NB4 (cell line): Measurements from ENCODE around the gene SOX6.

ENCODE experiments used
- DNase-seq: peaks from one replicate; pipeline ENCODE4 v3.0.0; 2010; ENCODE audit warnings: low read depth
- H3K4me3 ChIP-seq: one replicate; pipeline ENCODE4 v1.5.1; 2011; ENCODE audit warnings: mild to moderate bottlenecking, low read depth, low read length, moderate library complexity
- MYC ChIP-seq: IDR thresholded peaks from 2 replicates; pipeline ENCODE4 v1.6.1; 2011; ENCODE audit warnings: low read depth, low read length
- POLR2A ChIP-seq: IDR thresholded peaks from 2 replicates; pipeline ENCODE4 v1.6.1; 2011; ENCODE audit warnings: mild to moderate bottlenecking; ENCODE audit not compliant: insufficient read length; ENCODE audit errors: extremely low read depth
- TF ChIP-seq, protein P1 (sequence below): IDR thresholded peaks from one replicate; pipeline ENCODE4 v1.5.1; 2012; ENCODE audit warnings: low read depth, low read length
- TF ChIP-seq, protein P2 (sequence below): IDR thresholded peaks from 2 replicates; pipeline ENCODE4 v1.6.1; 2011; ENCODE audit warnings: low read depth, low read length

SOX6 gene

DNA sequence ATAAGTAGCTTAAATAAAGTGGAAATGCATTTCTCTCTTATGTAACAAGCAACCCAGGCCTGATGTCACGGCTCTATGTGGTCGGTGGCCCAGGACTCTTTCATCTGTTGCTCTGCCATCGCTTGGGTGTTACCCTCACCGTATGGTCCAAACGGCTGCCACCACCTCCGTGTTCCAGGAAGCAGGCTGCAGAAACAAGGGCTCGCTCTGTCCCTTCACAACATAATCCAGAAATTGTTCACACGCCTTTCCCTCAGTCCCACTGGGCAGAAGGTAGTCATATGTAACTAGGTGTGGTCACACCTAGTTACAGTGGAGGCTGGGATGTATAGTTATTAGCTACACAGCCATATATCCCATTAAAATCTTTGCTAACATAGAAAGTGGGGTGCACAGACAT is 421.0 kb downstream of the SOX6 start:
- no peak overlapping the region for H3K4me3 ChIP-seq
- TF ChIP-seq, protein P1, sequence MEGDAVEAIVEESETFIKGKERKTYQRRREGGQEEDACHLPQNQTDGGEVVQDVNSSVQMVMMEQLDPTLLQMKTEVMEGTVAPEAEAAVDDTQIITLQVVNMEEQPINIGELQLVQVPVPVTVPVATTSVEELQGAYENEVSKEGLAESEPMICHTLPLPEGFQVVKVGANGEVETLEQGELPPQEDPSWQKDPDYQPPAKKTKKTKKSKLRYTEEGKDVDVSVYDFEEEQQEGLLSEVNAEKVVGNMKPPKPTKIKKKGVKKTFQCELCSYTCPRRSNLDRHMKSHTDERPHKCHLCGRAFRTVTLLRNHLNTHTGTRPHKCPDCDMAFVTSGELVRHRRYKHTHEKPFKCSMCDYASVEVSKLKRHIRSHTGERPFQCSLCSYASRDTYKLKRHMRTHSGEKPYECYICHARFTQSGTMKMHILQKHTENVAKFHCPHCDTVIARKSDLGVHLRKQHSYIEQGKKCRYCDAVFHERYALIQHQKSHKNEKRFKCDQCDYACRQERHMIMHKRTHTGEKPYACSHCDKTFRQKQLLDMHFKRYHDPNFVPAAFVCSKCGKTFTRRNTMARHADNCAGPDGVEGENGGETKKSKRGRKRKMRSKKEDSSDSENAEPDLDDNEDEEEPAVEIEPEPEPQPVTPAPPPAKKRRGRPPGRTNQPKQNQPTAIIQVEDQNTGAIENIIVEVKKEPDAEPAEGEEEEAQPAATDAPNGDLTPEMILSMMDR = no peak
- TF ChIP-seq POLR2A (no peak), MYC (no peak)
- TF ChIP-seq, protein P2, sequence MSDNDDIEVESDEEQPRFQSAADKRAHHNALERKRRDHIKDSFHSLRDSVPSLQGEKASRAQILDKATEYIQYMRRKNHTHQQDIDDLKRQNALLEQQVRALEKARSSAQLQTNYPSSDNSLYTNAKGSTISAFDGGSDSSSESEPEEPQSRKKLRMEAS = no peak
- DNase-seq = no peak

DNA sequence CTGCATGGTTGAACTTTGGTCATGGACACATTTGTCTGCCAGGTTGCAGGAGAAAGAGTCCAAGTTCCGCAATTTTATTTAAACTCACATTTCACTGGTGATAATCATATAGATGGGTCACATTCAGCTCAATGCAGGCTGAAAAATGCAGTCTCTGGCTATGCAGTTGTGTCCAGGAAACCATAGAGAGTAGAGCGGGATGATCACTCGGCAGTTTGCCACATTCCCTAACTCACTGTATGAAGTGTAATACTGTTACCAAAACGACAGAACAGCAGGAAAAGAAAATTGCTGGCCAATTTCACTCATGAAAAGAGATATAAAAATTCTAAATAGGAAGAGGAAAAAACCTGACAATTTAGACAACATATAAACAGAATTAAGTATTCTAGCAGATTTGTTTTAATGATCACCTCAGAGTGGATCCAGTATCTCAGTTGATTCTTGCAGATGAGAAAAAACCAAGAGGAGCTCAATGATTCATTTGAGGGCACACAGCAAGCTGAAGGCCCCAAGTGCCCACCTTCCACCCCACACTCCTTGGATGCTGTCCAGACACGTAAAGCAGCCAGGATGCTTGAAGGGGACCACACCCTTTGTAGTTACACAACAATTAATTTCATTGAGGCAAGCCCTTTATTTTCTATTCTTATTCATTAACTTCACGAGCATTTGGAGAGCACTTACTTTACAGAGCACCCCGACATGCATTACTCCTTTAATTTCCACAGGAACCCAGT is 422.3 kb downstream of the SOX6 start:
- TF ChIP-seq, protein P1 = no peak
- TF ChIP-seq, protein P2 = no peak
- TF ChIP-seq POLR2A (no peak), MYC (no peak)
- H3K4me3 ChIP-seq = no peak overlapping the region
- no peak for DNase-seq

DNA sequence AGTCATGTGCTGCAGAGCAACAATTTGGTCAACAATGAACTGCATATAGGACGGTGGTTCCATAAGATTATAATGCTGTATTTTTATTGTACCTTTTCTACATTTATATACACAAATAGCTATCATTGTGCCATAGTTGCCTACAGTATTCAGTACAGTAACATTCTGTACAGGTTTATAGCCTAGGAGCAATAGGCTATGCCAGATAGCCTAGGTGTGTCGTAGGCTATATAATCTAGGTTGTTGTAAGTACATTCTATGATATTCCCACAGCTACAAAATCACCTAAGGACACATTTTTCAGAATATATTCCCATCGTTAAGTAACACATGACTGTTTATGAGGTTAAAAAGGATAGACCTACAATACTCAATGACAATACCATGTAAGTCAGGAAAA is 423.9 kb downstream of the SOX6 start:
- no peak for DNase-seq
- no peak overlapping the region for H3K4me3 ChIP-seq
- no peak for TF ChIP-seq MYC
- TF ChIP-seq, protein P1 = no peak
- TF ChIP-seq, protein P2 = no peak
- no peak for TF ChIP-seq POLR2A

DNA sequence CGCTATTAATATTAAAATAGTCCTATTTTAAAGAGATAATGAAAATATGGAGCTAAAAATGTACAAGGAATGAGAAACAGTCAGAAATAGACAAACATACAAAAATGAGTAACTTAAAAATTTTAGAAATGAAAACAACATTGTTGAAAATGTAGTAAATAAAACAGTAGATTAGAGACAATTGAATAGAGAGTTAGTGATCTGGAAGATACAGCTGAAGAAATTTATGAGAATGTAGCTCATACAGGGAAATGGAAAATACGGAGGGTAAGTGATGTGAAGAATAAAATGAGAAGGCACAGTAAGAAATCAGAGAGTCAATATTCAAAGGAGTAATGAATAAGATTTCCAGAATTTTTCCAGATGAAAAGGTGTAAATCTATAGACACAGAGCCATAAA is 424.8 kb downstream of the SOX6 start:
- no peak overlapping the region for H3K4me3 ChIP-seq
- TF ChIP-seq, protein P1 = no peak
- TF ChIP-seq POLR2A (no peak), MYC (no peak)
- TF ChIP-seq, protein P2 = no peak
- no peak for DNase-seq

DNA sequence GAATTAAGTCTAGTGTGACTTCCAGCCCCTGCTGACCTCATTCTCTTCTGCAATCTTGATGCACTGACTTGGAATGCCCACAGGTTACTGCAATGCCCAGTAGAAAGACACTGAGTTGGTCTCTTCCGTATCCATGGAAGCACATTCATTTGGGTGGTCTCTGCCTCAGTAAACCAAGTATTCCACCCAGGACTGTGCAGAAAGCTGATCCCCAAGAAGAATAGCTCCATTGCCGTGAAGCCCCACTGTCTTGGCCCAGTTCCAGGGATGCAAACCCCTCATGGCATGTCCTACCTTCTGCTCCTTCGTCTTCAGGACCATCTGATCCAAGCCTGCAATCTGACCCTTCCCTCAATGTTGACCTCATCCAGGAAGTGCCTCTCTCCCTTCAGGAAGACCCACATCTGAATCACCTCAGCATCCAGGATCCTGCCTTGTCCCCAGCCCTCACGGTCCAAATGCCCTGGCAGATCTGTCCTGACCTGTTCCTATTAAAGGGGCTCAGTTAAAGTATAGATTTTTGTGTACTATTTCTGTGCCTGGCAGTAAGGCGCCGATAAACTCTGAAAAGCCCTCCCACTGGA is 425.8 kb downstream of the SOX6 start:
- TF ChIP-seq, protein P1 = no peak
- TF ChIP-seq MYC = no peak
- TF ChIP-seq, protein P2 = no peak
- TF ChIP-seq POLR2A = no peak
- no peak overlapping the region for H3K4me3 ChIP-seq
- no peak for DNase-seq
